A673 (cell line): Measurements from ENCODE around the gene TNFSF4. TPM values are rescaled to one million over a fixed set of nuclear protein-coding genes. Genes with fewer than 3 reads are reported as not detected.

Experiments used
- BruUV-seq: library from RNA; stranded (reverse); fragments of 400-500 nt; replicated peaks from 2 replicates; lab custom pipeline; 2021; lab: Mats Ljungman, UMichigan
- CTCF ChIA-PET: fragments of 300-600 bp; sonication (Branson Sonifier 250); formaldehyde crosslinking; loops from one replicate; lab custom pipeline; 2022; ENCODE audit warnings: antibody characterized with exemption; lab: Charles Lee
- POLR2A ChIA-PET: fragments of 300-600 bp; sonication (Branson Sonifier 250); formaldehyde crosslinking; loops from one replicate; lab custom pipeline; 2022; ENCODE audit warnings: antibody characterized with exemption; ENCODE audit not compliant: low non-redundant PET; lab: Charles Lee
- DNase-seq: peaks from one replicate; pipeline ENCODE4 v3.0.0-alpha.2; 2015; ENCODE audit warnings: low spot score
- H3K27ac ChIP-seq: fragments of 200-600 bp; sonication (generic); 2 replicates; pipeline ENCODE4 v1.5.1; 2016; ENCODE audit warnings: mixed run types, low read depth, mild to moderate bottlenecking, mixed read lengths, antibody characterized with exemption, low read length; ENCODE audit not compliant: poor library complexity, severe bottlenecking
- H3K27me3 ChIP-seq: fragments of 200-600 bp; sonication (generic); replicated peaks from 2 replicates; pipeline ENCODE4 v1.6.1; 2017; ENCODE audit warnings: mixed run types, low read depth, mild to moderate bottlenecking, mixed read lengths, antibody characterized with exemption, low read length; ENCODE audit not compliant: insufficient read depth, poor library complexity
- H3K36me3 ChIP-seq: fragments of 200-600 bp; sonication (generic); 2 replicates; pipeline ENCODE4 v1.6.1; 2016; ENCODE audit warnings: mixed run types, mild to moderate bottlenecking, mixed read lengths, antibody characterized with exemption, low read length; ENCODE audit not compliant: insufficient read depth, poor library complexity, severe bottlenecking
- H3K4me1 ChIP-seq: fragments of 200-600 bp; sonication (generic); 2 replicates; pipeline ENCODE4 v1.6.1; 2017; ENCODE audit warnings: mixed run types, mild to moderate bottlenecking, mixed read lengths, antibody characterized with exemption, low read length; ENCODE audit not compliant: insufficient read depth, poor library complexity, severe bottlenecking
- H3K4me3 ChIP-seq: fragments of 200-600 bp; sonication (generic); 2 replicates; pipeline ENCODE4 v1.5.1; 2016; ENCODE audit warnings: low read depth, mixed run types, mild to moderate bottlenecking, mixed read lengths, low read length; ENCODE audit not compliant: poor library complexity, severe bottlenecking
- H3K9me3 ChIP-seq: fragments of 200-600 bp; sonication (generic); 2 replicates; pipeline ENCODE4 v1.6.1; 2016; ENCODE audit warnings: mixed run types, low read depth, mild to moderate bottlenecking, mixed read lengths, antibody characterized with exemption, low read length; ENCODE audit not compliant: poor library complexity, severe bottlenecking
- CTCF ChIP-seq: fragments of 300-800, 200-600 bp; sonication (generic); conservative IDR thresholded peaks from 2 replicates; pipeline ENCODE4 v1.5.1; 2017; ENCODE audit warnings: low read depth, mild to moderate bottlenecking, antibody characterized with exemption, low read length, moderate library complexity, mixed read lengths
- EZH2 ChIP-seq: fragments of 200-600 bp; sonication (generic); IDR thresholded peaks from 2 replicates; pipeline ENCODE4 v1.6.1; 2017; ENCODE audit warnings: borderline replicate concordance, low read depth, mild to moderate bottlenecking, mixed read lengths, antibody characterized with exemption, low read length; ENCODE audit not compliant: poor library complexity, severe bottlenecking
- intact Hi-C: fragments of 100-400 bp; cut with micrococcal nuclease; formaldehyde crosslinking; loops from one replicate; pipeline ENCODE4 v1.10.0; 2022; ENCODE audit not compliant: unreplicated experiment
- total RNA-seq: library from RNA; stranded (reverse); gene quantifications from 2 replicates; pipeline ENCODE4 v1.2.3, GENCODE V29; 2021

The TNFSF4 gene
- total RNA-seq, 1 experiment from 2014 or later = 0.21 TPM

- no peaks in the 10 kb centered on the region for H3K27me3 ChIP-seq
- CTCF ChIA-PET = no interaction called here
These were observed 42.2 kb upstream of the TNFSF4 start for GRCh38 chr1:173249349-173249748.

GRCh38 chr1:173248247-173248940 is 41.3 kb upstream of the TNFSF4 start:
- Histone ChIP-seq H3K9me3 (no peaks in the 10 kb centered on the region), H3K36me3 (no peaks in the 10 kb centered on the region), H3K4me3 (no peak overlapping the region), H3K27ac (no peak overlapping the region), H3K27me3 (no peaks in the 10 kb centered on the region), H3K4me1 (no peaks in the 10 kb centered on the region)
- TF ChIP-seq EZH2 = no peak
- no peak for TF ChIP-seq CTCF
- ChIA-PET POLR2A (no interaction called here), CTCF (interaction anchor here (0.6 kb wide), 1 partner anchor 532 kb away, joined by 7 read pairs; no protein-coding TSS in a partner anchor)
- DNase-seq = no peak
- intact Hi-C loops = no loop called here
- no TSS peak for BruUV-seq

More at GRCh38 chr1:173249349-173249748, 42.2 kb upstream of the TNFSF4 start:
- Histone ChIP-seq H3K36me3 (no peaks in the 10 kb centered on the region), H3K27ac (no peak overlapping the region), H3K4me1 (no peaks in the 10 kb centered on the region), H3K4me3 (no peak overlapping the region), H3K9me3 (no peaks in the 10 kb centered on the region)
- intact Hi-C loops = no loop called here
- no TSS peak for BruUV-seq
- DNase-seq = no peak
- TF ChIP-seq CTCF (no peak), EZH2 (no peak)
- POLR2A ChIA-PET = no interaction called here

GRCh38 chr1:173245892-173246291 is 38.8 kb upstream of the TNFSF4 start:
- no peak for DNase-seq
- no peak overlapping the region for H3K4me3 ChIP-seq
- no peaks in the 10 kb centered on the region for H3K36me3 ChIP-seq
- H3K9me3 ChIP-seq = no peaks in the 10 kb centered on the region
- ChIA-PET POLR2A (no interaction called here), CTCF (no interaction called here)
- intact Hi-C loops = no loop called here
- no peak for TF ChIP-seq CTCF
- no peak for TF ChIP-seq EZH2
- no peaks in the 10 kb centered on the region for H3K4me1 ChIP-seq
- H3K27me3 ChIP-seq = no peaks in the 10 kb centered on the region
- H3K27ac ChIP-seq = no peak overlapping the region
- BruUV-seq = no TSS peak
